Breast epithelium (tissue), 4 donors: ENCODE measurements around the gene NME7. TPM values are rescaled to one million over a fixed set of nuclear protein-coding genes. Genes with fewer than 3 reads are reported as not detected.

Experiments
- DNase-seq, 2 donors: peaks; one replicate each; pipeline ENCODE4 v3.0.0-alpha.2; 2019; ENCODE audit warnings: low spot score in 2 of 2
- H3K27ac ChIP-seq, 2 donors: fragments of 200-600 bp; sonication (generic) in 1 of 2; one replicate each; pipeline ENCODE4 v1.5.1; 2016 to 2019; ENCODE audit warnings: mild to moderate bottlenecking in 1 of 2
- H3K27me3 ChIP-seq, 2 donors: fragments of 200-600 bp; sonication (generic) in 1 of 2; one replicate each; pipeline versions ENCODE4 v1.5.1 to v1.6.0; 2017 to 2019; ENCODE audit warnings: control low read depth in 1 of 2, mild to moderate bottlenecking in 1 of 2
- H3K36me3 ChIP-seq: fragments of 200-600 bp; one replicate; pipeline ENCODE4 v1.5.1; 2019
- H3K4me1 ChIP-seq, 2 donors: fragments of 200-600 bp; sonication (generic); one replicate each; pipeline ENCODE4 v1.5.1; 2016 to 2019; ENCODE audit warnings: control low read depth in 1 of 2
- H3K4me3 ChIP-seq, 3 donors: fragments of 200-600 bp; sonication (generic); 1 replicate in 2 of 3; 2 replicates in 1 of 3; pipeline ENCODE4 v1.5.1; 2016 to 2019; ENCODE audit warnings: mild to moderate bottlenecking in 3 of 3, moderate library complexity in 2 of 3
- H3K9me3 ChIP-seq, 2 donors: fragments of 200-600 bp; sonication (generic) in 1 of 2; one replicate each; pipeline ENCODE4 v1.5.1; 2016 to 2019; ENCODE audit warnings: control low read depth in 1 of 2
- CTCF ChIP-seq, 3 donors: fragments of 450-650 bp; IDR thresholded peaks; one replicate each; pipeline ENCODE4 v1.5.1; 2016 to 2017; ENCODE audit warnings: antibody characterized with exemption in 3 of 3, mild to moderate bottlenecking in 3 of 3, moderate library complexity in 3 of 3
- POLR2A ChIP-seq: fragments of 450-650 bp; IDR thresholded peaks from one replicate; pipeline ENCODE4 v1.6.1; 2016; ENCODE audit warnings: antibody characterized with exemption, mild to moderate bottlenecking, moderate library complexity
- POLR2AphosphoS5 ChIP-seq, 3 donors: sonication (generic); formaldehyde crosslinking; IDR thresholded peaks; one replicate each; pipeline ENCODE4 v1.6.1; 2017; ENCODE audit warnings: antibody characterized with exemption in 3 of 3
- intact Hi-C: fragments of 100-400 bp; cut with DNase I; formaldehyde crosslinking; loops from one replicate; pipeline ENCODE4 v1.15.1; 2023; ENCODE audit warnings: low total_unique reads
- total RNA-seq, 3 donors: library from RNA; depleted of rRNA; stranded (reverse); fragments of >200 nt; gene quantifications; one replicate each; pipeline ENCODE4 v1.1.0, GENCODE V29; 2016

NME7 gene
- total RNA-seq, 3 donors from 2014 or later = 13.0 to 22.8 (median 16.7) TPM

GRCh38 chr1:169143984-169144383 is 223.6 kb downstream of the NME7 start:
- H3K4me3 ChIP-seq = no peak overlapping the region
- no peak for DNase-seq
- intact Hi-C loops = no loop called here
- H3K36me3 ChIP-seq = no peaks in the 10 kb centered on the region
- no peaks in the 10 kb centered on the region for H3K9me3 ChIP-seq
- TF ChIP-seq POLR2A = no peak
- no peak for TF ChIP-seq CTCF (IDR thresholded peaks at IDR 0.05)
- no peak for TF ChIP-seq POLR2AphosphoS5 (IDR thresholded peaks at IDR 0.05)
- no peak overlapping the region for H3K27ac ChIP-seq
- H3K4me1 ChIP-seq = no peaks in the 10 kb centered on the region
- no peaks in the 10 kb centered on the region for H3K27me3 ChIP-seq

GRCh38 chr1:169143346-169143745 is 224.3 kb downstream of the NME7 start:
- H3K27ac ChIP-seq = no peak overlapping the region
- H3K4me3 ChIP-seq = no peak overlapping the region
- no peaks in the 10 kb centered on the region for H3K27me3 ChIP-seq
- TF ChIP-seq POLR2AphosphoS5 (IDR thresholded peaks at IDR 0.05) = no peak
- no peak for TF ChIP-seq POLR2A
- no peak for TF ChIP-seq CTCF (IDR thresholded peaks at IDR 0.05)
- no peaks in the 10 kb centered on the region for H3K4me1 ChIP-seq
- no peak for DNase-seq
- no peaks in the 10 kb centered on the region for H3K9me3 ChIP-seq
- no peaks in the 10 kb centered on the region for H3K36me3 ChIP-seq
- intact Hi-C loops = no loop called here

- H3K27ac ChIP-seq = no peak overlapping the region
- H3K27me3 ChIP-seq = no peaks in the 10 kb centered on the region
- no peak overlapping the region for H3K4me3 ChIP-seq
- DNase-seq = no peak
- H3K9me3 ChIP-seq = no peaks in the 10 kb centered on the region
- intact Hi-C loops = no loop called here
- no peaks in the 10 kb centered on the region for H3K36me3 ChIP-seq
- TF ChIP-seq POLR2AphosphoS5 (IDR thresholded peaks at IDR 0.05) = no peak
- TF ChIP-seq CTCF (IDR thresholded peaks at IDR 0.05) = no peak
- no peak for TF ChIP-seq POLR2A
- no peaks in the 10 kb centered on the region for H3K4me1 ChIP-seq
Measured at GRCh38 chr1:169142129-169142528, 225.5 kb downstream of the NME7 start.

GRCh38 chr1:169141356-169141755 is 226.2 kb downstream of the NME7 start:
- no peak for TF ChIP-seq CTCF (IDR thresholded peaks at IDR 0.05)
- no peak for TF ChIP-seq POLR2AphosphoS5 (IDR thresholded peaks at IDR 0.05)
- no peak for TF ChIP-seq POLR2A
- H3K9me3 ChIP-seq = no peaks in the 10 kb centered on the region
- intact Hi-C loops = no loop called here
- no peaks in the 10 kb centered on the region for H3K27me3 ChIP-seq
- H3K4me3 ChIP-seq = no peak overlapping the region
- no peaks in the 10 kb centered on the region for H3K4me1 ChIP-seq
- DNase-seq = no peak
- no peak overlapping the region for H3K27ac ChIP-seq
- no peaks in the 10 kb centered on the region for H3K36me3 ChIP-seq

- intact Hi-C loops = no loop called here
- TF ChIP-seq POLR2AphosphoS5 (IDR thresholded peaks at IDR 0.05) (no peak), CTCF (IDR thresholded peaks at IDR 0.05) (no peak), POLR2A (no peak)
- H3K27ac ChIP-seq = no peak overlapping the region
- H3K36me3 ChIP-seq = no peaks in the 10 kb centered on the region
- no peak overlapping the region for H3K4me3 ChIP-seq
- no peaks in the 10 kb centered on the region for H3K27me3 ChIP-seq
- DNase-seq = no peak
- no peaks in the 10 kb centered on the region for H3K4me1 ChIP-seq
- no peaks in the 10 kb centered on the region for H3K9me3 ChIP-seq
Measured at GRCh38 chr1:169138866-169139670, 228.5 kb downstream of the NME7 start.
